GM12801 (cell line): ENCODE measurements around the gene KDM1A.

Source experiments
- TF ChIP-seq, protein P1 (sequence below): IDR thresholded peaks from one replicate; pipeline ENCODE4 v1.5.1; 2011; ENCODE audit warnings: control low read depth; ENCODE audit not compliant: insufficient read length; ENCODE audit errors: extremely low read depth

KDM1A gene

DNA sequence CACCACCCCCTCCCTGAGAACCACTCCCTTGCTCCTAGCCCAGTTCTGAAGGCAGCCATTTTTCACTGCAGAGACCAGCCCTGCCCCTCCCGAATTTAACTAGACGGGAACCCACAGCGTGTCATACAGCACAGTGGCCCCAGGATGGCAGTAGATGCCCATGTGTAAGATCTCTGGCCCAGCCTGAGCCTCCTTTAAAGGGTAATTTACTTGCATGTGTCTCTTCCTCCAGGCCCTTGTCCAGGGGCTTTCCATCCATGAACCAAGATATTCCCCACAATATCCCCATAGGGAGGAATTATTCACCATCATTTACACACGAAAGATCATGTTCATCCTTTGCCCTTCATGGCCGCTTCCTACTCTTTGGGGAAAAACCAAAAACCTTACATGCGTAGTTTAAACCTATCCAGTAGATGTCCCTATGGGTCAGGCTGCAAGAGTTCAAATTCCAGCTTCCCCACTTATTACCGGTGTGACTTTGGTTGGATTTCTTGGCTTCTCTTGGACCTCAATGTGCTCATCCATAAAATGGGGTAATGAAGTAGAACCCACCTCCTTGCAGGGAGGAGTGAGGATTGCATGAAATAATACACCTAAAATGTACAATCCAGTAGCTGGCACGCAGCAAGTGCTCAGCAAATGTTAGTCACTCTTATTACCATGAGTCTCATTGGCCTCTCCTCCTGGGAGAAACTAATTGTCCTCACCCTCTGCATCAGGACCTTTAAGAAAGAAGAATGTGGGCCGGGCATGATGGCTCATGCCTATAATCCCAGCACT is 42.6 kb upstream of the KDM1A start:
- TF ChIP-seq, protein P1, sequence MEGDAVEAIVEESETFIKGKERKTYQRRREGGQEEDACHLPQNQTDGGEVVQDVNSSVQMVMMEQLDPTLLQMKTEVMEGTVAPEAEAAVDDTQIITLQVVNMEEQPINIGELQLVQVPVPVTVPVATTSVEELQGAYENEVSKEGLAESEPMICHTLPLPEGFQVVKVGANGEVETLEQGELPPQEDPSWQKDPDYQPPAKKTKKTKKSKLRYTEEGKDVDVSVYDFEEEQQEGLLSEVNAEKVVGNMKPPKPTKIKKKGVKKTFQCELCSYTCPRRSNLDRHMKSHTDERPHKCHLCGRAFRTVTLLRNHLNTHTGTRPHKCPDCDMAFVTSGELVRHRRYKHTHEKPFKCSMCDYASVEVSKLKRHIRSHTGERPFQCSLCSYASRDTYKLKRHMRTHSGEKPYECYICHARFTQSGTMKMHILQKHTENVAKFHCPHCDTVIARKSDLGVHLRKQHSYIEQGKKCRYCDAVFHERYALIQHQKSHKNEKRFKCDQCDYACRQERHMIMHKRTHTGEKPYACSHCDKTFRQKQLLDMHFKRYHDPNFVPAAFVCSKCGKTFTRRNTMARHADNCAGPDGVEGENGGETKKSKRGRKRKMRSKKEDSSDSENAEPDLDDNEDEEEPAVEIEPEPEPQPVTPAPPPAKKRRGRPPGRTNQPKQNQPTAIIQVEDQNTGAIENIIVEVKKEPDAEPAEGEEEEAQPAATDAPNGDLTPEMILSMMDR: no peak

DNA sequence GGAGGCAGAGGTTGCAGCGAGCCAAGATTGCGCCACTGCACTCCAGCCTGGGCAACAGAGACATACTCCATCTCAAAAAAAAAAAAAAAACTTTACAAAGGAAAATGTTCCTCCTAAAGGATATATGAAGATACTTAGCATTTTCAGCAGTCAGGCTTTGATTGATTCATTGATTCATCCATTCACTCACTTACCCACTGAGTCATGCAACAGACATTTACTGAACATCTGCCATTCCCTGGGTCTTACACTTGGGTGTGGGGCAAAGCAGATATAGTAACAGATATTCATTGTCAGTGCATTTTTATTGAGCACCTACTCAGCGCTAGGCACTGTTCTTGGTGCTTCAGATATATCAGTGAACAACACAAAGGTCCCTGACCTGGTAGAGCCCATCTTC is 41.0 kb upstream of the KDM1A start:
- TF ChIP-seq, protein P1: no peak

DNA sequence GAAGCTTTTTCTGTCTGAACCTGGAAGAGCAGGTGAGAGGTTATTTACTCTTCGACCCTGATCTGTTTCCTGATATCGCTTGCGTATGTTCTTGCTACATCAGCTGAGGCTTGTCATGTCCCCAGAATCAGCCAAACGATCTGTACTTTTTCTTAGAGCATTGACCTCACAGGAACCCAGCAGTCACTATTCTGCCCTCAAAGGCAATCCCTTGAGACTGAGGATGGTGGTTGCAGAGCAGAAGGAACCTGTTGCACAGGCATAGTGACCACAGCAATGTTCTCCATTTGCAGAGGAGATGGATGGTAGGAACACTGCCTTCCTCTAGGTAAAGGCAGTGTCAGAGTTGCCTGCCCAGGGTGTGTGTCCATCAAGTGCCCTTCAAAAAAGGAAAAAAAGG is 35.3 kb upstream of the KDM1A start:
- TF ChIP-seq, protein P1: no peak

DNA sequence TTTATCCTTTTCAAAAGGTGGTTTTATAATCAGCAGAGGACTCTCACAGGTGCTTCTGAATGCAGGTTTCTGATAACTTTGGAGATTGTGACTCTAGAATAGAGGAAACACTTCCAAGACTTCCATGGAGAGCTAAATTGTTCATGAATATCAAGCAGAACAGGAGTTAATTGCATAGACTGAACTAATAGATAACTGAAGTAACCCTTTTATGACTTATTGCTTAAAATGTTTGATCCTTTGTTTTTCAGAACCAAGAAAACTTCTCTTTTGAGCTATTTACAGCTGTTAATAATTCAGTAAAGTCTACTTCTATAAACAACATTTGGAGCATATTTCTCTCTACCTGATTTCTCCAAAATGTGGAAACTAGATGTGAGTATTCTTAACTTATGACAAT is 23.5 kb upstream of the KDM1A start:
- TF ChIP-seq, protein P1: no peak

DNA sequence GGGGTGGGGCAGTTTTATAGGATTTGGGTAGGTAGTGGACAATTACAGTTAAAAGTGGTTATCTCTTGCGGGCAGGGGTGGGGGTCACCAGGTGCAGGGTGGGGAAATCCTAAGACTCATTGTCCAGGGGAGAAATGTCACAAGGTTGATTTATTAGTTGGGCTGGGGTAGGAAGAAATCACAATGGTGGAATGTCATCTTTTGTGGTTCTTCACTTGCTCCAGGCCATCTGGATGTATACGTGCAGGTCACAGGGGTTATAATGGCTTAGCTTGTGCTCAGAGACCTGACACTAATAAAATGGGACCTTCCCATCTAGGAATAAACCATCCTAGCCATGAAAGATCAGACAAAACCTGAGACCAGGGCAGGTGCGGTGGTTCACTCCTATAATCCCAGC is 15.2 kb upstream of the KDM1A start:
- TF ChIP-seq, protein P1: no peak

DNA sequence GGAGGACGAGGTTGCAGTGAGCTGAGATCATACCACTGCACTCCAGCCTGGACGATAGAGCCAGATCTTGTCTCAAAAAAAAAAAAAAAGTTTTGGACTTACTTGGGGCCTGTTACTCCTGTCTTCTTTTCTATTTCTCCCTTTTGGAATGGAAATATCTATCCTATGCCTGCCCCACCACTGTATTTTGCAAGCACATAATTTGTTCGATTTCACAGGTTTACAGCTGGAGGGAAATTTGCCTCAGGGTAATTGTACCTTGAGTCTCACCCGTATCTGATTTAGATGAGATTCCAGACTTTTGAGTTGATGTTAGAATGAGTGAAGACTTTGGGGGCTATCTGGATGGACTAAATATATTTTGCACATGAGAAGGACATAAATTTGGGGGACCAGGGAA is 12.2 kb upstream of the KDM1A start:
- TF ChIP-seq, protein P1: no peak

DNA sequence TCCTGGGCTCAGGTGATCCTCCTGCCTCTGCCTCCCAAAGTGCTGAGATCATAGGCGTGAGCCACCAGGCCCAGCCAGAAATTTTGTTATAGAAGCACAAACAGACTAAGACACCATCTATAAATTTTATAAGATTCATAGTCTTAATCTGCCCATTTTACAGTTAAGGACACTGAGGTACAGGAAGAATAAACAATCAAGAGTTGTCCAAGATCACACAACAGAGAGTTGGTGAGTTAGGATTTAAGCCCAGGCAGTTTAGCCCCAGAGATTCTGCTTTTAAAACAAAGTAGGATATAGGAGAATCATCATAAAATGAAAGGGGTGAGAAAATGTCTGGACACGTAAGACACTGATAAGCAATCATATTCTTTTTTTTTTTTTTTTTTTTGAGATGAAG is 10.4 kb upstream of the KDM1A start:
- TF ChIP-seq, protein P1: no peak
